Spinal cord (tissue), 10 donors: ENCODE data around the gene PIAS3. TPM values are rescaled to one million over a fixed set of nuclear protein-coding genes. Genes with fewer than 3 reads are reported as not detected.

Experiments
- DNase-seq, 6 donors: peaks; one replicate each; pipeline versions ENCODE4 v3.0.0 to v3.0.0-alpha.2; 2013 to 2015; ENCODE audit warnings: low spot score in 6 of 6, low read depth in 4 of 6
- H3K27ac ChIP-seq: one replicate; pipeline ENCODE4 v1.5.1; 2013; ENCODE audit warnings: low read depth, low read length, control low read depth
- H3K27me3 ChIP-seq: one replicate; pipeline ENCODE4 v1.6.1; 2013; ENCODE audit warnings: low read length; ENCODE audit not compliant: control insufficient read depth, insufficient read depth
- H3K36me3 ChIP-seq: one replicate; pipeline ENCODE4 v1.6.1; 2013; ENCODE audit warnings: low read length; ENCODE audit not compliant: control insufficient read depth, insufficient read depth
- H3K4me1 ChIP-seq: one replicate; pipeline ENCODE4 v1.6.1; 2013; ENCODE audit warnings: low read length; ENCODE audit not compliant: control insufficient read depth, insufficient read depth
- H3K4me3 ChIP-seq: one replicate; pipeline ENCODE4 v1.5.1; 2013; ENCODE audit warnings: low read depth, low read length, control low read depth
- H3K9me3 ChIP-seq: one replicate; pipeline ENCODE4 v1.6.1; 2013; ENCODE audit warnings: low read length; ENCODE audit not compliant: control insufficient read depth, insufficient read depth
- WGBS: methylation state at CpG from one replicate; pipeline ENCODE4 v1.1.5; 2013; ENCODE audit warnings: missing lambda C conversion rate; ENCODE audit not compliant: insufficient coverage; 5-methylcytosine and 5-hydroxymethylcytosine counted together
- polyA plus RNA-seq, 2 donors: library from polyadenylated mRNA; unstranded; fragments of 120-200 nt; gene quantifications; one replicate each; pipeline ENCODE4 v1.2.1, GENCODE V29; 2013; ENCODE audit not compliant: insufficient read length in 2 of 2
- total RNA-seq, 2 donors: library from RNA; depleted of rRNA in 1 of 2; stranded (reverse); fragments of 120-200 nt in 1 of 2; fragments of >200 nt in 1 of 2; gene quantifications; one replicate each; pipeline versions ENCODE4 v1.2.3 to v1.2.4, GENCODE V29; 2013 to 2014
- donor health status: healthy.

PIAS3 gene
- total and polyA plus RNA-seq, 4 donors = 15.1 to 61.4 (median 40.3) TPM

- no peak overlapping the region for H3K4me3 ChIP-seq
- 11% methylated on average over 1 of the region's 3 CpGs for WGBS
- no peaks in the 10 kb centered on the region for H3K36me3 ChIP-seq
- DNase-seq = peak in 2 of 6 donors; percentile 51 to 74
- H3K27me3 ChIP-seq = no peaks in the 10 kb centered on the region
- no peaks in the 10 kb centered on the region for H3K9me3 ChIP-seq
- H3K27ac ChIP-seq = peak overlapping the region; percentile 83
- peaks cover 12% of the 10 kb centered on the region for H3K4me1 ChIP-seq
Measured at GRCh38 chr1:145892486-145893087, 33.7 kb upstream of the PIAS3 start.

DNA sequence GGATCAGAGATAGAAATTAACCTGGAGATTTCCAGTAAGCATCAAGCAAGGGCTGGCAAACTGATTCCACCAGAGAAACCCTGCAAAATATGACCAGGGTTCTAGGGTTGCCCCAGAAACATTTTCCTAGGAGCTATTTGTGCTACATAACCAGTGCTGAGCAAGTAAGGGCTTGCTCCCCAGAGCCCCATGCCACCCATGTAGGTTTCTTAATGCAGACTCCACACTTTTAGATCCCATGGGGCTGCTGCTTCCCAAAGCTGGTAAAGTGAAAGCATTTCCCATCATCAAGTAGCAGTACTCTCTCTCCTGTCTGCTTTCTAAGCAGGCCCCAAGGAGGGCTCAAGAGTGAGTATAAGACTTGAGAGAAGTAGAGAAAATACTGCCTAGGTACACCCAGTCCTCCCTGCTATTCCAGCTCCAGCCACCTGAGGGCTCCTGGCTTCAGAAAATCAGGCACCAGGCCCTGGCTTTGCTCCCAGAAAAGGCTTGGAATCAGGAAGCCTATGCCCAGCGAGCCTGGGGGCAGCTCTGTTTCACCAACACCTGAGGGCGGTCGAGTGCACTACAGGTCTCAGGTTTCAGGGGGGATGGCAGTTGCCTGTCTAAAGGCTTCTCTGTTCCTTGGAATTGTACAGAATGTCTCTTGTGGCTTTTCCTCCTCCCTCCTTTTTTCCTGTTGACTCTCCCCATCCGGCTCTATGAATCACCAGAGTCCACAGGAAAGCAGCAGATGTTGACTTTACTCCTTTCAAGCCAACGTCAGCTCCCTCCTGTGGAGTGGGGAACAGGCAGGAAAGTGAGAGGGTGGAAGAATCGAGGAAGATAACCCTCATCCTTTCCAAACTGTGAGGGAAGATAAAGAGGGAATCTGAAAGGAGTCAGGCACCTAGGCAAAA lies 33.0 kb upstream of the PIAS3 start:
- peaks cover 12% of the 10 kb centered on the region for H3K4me1 ChIP-seq
- WGBS = 0% methylated on average over 1 of the region's 6 CpGs
- no peaks in the 10 kb centered on the region for H3K9me3 ChIP-seq
- DNase-seq = peak in 5 of 6 donors; percentile 84 to 97 (median 86)
- peak overlapping the region; percentile 83 for H3K27ac ChIP-seq
- no peaks in the 10 kb centered on the region for H3K36me3 ChIP-seq
- H3K27me3 ChIP-seq = no peaks in the 10 kb centered on the region
- peak overlapping the region; percentile 18 for H3K4me3 ChIP-seq

DNA sequence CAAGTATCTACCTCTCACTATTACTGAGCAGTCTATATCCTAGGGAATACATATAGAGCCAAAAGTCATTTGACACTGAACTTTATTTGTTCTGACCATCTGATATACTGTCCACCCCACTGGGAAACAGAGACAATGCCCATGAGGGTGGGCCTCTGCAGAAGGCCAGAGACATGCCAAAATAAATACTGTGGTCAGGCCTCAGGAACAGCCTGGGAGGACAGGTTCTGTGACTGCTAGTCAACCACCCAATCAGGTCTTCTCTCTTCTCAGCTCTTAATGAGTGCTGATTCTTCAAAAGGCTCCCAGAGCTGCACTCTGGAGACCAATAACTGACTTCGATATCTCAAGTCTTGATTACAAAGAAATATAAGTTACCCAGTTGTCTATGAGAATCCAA lies 32.3 kb upstream of the PIAS3 start:
- Histone ChIP-seq H3K9me3 (no peaks in the 10 kb centered on the region), H3K27ac (peak overlapping the region; percentile 83), H3K27me3 (no peaks in the 10 kb centered on the region), H3K36me3 (no peaks in the 10 kb centered on the region), H3K4me1 (peaks cover 12% of the 10 kb centered on the region), H3K4me3 (no peak overlapping the region)
- WGBS = no CpG with 5 or more reads among the region's 1 CpG
- DNase-seq = peak in 2 of 6 donors; percentile 27 to 38

- Histone ChIP-seq H3K4me1 (peaks cover 22% of the 10 kb centered on the region), H3K27ac (no peak overlapping the region), H3K27me3 (peaks cover 6% of the 10 kb centered on the region), H3K9me3 (no peaks in the 10 kb centered on the region), H3K4me3 (no peak overlapping the region), H3K36me3 (no peaks in the 10 kb centered on the region)
- WGBS = 64% methylated on average over 3 of the region's 3 CpGs
- DNase-seq = no peak
Measured at GRCh38 chr1:145889722-145890121, 30.8 kb upstream of the PIAS3 start.

GRCh38 chr1:145887631-145888030 lies 28.8 kb upstream of the PIAS3 start:
- Histone ChIP-seq H3K27me3 (peaks cover 11% of the 10 kb centered on the region), H3K9me3 (no peaks in the 10 kb centered on the region), H3K27ac (no peak overlapping the region), H3K4me1 (peaks cover 19% of the 10 kb centered on the region), H3K4me3 (no peak overlapping the region), H3K36me3 (no peaks in the 10 kb centered on the region)
- DNase-seq = no peak
- WGBS = no CpG with 5 or more reads among the region's 5 CpGs

DNA sequence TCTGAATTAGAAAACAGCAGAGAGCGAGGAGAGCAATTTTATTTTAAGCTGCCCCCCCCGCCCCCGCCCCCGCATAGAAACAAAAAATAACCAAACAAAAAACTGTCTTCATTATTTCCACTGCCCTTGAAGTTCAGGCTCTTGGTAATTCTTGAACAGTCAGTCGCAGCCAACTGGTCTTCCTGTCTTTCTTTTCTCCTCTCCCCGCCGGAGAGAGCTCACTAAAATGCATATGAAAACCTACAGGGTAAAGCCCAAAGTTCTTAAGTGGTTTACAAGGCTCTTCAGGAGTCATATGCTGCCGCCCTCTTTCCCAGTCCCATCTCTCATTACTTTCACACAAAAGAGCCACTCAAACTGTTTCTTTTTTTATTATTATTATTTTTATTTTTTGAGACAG lies 27.9 kb upstream of the PIAS3 start:
- 36% methylated on average over 2 of the region's 8 CpGs for WGBS
- peaks cover 11% of the 10 kb centered on the region for H3K4me1 ChIP-seq
- peaks cover 11% of the 10 kb centered on the region for H3K27me3 ChIP-seq
- DNase-seq = no peak
- no peak overlapping the region for H3K27ac ChIP-seq
- no peaks in the 10 kb centered on the region for H3K9me3 ChIP-seq
- no peaks in the 10 kb centered on the region for H3K36me3 ChIP-seq
- no peak overlapping the region for H3K4me3 ChIP-seq

GRCh38 chr1:145886390-145886789 lies 27.5 kb upstream of the PIAS3 start:
- H3K4me1 ChIP-seq = peaks cover 10% of the 10 kb centered on the region
- no peak for DNase-seq
- H3K27me3 ChIP-seq = peaks cover 11% of the 10 kb centered on the region
- H3K27ac ChIP-seq = no peak overlapping the region
- H3K36me3 ChIP-seq = no peaks in the 10 kb centered on the region
- no peak overlapping the region for H3K4me3 ChIP-seq
- 40% methylated on average over 8 of the region's 11 CpGs for WGBS
- no peaks in the 10 kb centered on the region for H3K9me3 ChIP-seq

DNA sequence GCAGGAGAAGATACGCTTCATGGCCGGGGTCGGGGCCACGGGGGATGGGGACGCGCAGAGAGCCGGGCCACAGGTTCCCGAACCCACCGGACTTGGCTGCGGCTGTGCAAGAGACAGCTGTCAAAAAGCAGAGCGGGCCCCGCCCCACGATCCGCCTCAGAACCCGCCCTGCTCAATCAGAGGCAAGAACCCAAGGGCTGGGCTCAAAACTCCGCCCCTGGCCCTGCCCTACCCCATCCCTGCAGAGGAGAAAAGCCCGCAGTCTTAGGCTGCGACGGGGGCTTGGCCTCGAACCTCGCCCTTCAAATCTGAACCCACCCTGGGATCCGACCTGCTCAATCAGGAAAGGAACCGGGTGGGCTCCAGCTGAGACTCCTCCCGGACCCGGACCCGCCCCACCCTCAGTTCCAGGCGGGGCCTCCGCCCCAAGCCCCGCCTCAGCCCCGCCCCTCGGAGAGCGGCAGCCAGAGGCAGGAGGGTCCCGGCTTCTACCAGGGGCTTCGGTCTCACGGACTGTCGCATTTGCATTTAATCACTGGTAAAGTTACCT lies 26.9 kb upstream of the PIAS3 start, which contains the start of gene ANKRD35:
TSS of gene ANKRD35 (minus strand) at position 129 of the 550 bp plus-strand sequence. CDS start at position 21, 108 bp downstream.
- DNase-seq = peak in 4 of 6 donors; percentile 65 to 92 (median 80)
- Histone ChIP-seq H3K27me3 (peaks cover 11% of the 10 kb centered on the region), H3K36me3 (no peaks in the 10 kb centered on the region), H3K4me1 (peaks cover 10% of the 10 kb centered on the region), H3K27ac (no peak within 1 kb of the TSS), H3K4me3 (peak within 1 kb of the TSS; percentile 66), H3K9me3 (no peaks in the 10 kb centered on the region)
- WGBS = under 1% methylated on average over 29 of the region's 36 CpGs

GRCh38 chr1:145884675-145885074 lies 25.8 kb upstream of the PIAS3 start:
- WGBS = 71% methylated on average over 1 of the region's 1 CpG
- no peaks in the 10 kb centered on the region for H3K9me3 ChIP-seq
- H3K4me3 ChIP-seq = no peak overlapping the region
- H3K27me3 ChIP-seq = peaks cover 11% of the 10 kb centered on the region
- H3K4me1 ChIP-seq = peaks cover 10% of the 10 kb centered on the region
- no peak for DNase-seq
- no peaks in the 10 kb centered on the region for H3K36me3 ChIP-seq
- no peak overlapping the region for H3K27ac ChIP-seq
